LNCaP clone FGC (cell line): ENCODE data around the gene MARS1.
"Not testable (repeated sequence)": the region's sequence is repeated elsewhere in the genome, so short reads cannot be mapped to it uniquely, and the experiment has no call there.

Source experiments
- DNase-seq: peaks from one replicate; pipeline ENCODE4 v3.0.0-alpha.2; 2011; ENCODE audit warnings: low read depth
- H3K4me3 ChIP-seq: 2 replicates; pipeline ENCODE4 v1.5.1; 2011; ENCODE audit warnings: mild to moderate bottlenecking, low read depth, low read length, control low read depth
- CTCF ChIP-seq: IDR thresholded peaks from 2 replicates; pipeline ENCODE4 v1.5.1; 2012; ENCODE audit warnings: mild to moderate bottlenecking; ENCODE audit not compliant: control insufficient read depth, insufficient read depth; ENCODE audit errors: extremely low read depth

MARS1 gene

GRCh38 chr12:57491393-57492280 lies 3.8 kb downstream of the MARS1 start:
- DNase-seq, result no peak
- peak; percentile 26; the same call in 1 of the 2 replicates for TF ChIP-seq CTCF
- H3K4me3 ChIP-seq, result no peak overlapping the region

DNA sequence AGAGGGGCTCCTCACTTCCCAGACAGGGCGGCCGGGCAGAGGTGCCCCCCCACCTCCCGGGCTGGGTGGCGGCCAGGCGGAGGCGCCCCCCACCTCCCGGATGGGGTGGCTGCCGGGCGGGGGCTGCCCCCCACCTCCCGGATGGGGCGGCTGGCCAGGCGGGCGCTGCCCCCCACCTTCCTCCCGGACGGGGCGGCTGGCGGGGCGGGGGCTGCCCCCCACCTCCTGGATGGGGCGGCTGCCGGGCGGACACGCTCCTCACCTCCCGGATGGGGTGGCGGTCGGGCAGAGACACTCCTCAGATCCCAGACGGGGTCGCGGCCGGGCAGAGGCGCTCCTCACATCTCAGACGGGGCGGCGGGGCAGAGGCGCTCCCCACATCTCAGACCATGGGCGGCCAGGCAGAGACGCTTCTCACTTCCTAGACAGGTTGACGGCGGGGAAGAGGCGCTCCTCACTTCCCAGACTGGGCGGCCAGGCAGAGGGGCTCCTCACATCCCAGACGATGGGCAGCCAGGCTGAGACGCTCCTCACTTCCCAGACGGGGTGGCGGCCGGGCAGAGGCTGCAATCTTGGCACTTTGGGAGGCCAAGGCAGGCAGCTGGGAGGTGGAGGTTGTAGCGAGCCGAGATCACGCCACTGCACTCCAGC lies 7.3 kb downstream of the MARS1 start:
- not testable (repeated sequence) for H3K4me3 ChIP-seq, DNase-seq

DNA sequence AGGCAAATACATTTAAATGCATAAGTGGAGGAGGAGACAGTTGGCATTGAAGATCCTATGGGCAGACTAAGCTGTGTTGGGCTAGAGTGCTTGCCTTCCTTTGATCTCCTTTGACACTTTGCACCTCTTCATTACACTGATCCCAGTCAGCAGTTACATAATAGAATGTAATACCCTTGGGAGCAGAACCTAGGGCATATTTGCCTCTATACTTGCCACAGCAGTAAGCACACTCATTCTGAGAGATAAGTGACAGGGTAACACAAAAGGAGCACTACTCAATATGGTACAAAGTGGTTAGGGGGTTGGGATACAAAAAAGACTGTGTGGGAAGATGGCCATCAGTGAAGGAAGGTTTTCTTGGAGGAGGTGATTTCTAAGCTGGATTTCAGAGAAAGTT lies 9.0 kb downstream of the MARS1 start:
- no peak for TF ChIP-seq CTCF
- DNase-seq, result no peak
- no peak overlapping the region for H3K4me3 ChIP-seq

GRCh38 chr12:57497223-57498131 lies 9.6 kb downstream of the MARS1 start:
- H3K4me3 ChIP-seq, result no peak overlapping the region
- no peak for DNase-seq
- no peak for TF ChIP-seq CTCF

GRCh38 chr12:57498132-57498502 lies 10.2 kb downstream of the MARS1 start:
- TF ChIP-seq CTCF, result no peak
- no peak for DNase-seq
- no peak overlapping the region for H3K4me3 ChIP-seq

- no peak overlapping the region for H3K4me3 ChIP-seq
- DNase-seq, result no peak
- TF ChIP-seq CTCF, result no peak
These were observed 10.7 kb downstream of the MARS1 start for GRCh38 chr12:57498571-57498970.

DNA sequence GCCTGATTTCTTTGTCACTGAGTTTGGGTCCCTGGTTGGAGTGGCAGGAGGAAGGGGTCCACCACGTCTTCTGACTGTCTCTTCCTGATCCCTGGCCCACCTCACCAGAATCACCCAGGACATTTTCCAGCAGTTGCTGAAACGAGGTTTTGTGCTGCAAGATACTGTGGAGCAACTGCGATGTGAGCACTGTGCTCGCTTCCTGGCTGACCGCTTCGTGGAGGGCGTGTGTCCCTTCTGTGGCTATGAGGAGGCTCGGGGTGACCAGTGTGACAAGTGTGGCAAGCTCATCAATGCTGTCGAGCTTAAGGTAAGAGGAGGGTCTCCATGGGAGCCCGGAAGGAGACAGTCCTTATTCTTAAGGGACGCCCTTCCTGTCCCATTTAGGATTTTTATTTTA lies 12.3 kb downstream of the MARS1 start:
- no peak for TF ChIP-seq CTCF
- H3K4me3 ChIP-seq, result no peak overlapping the region
- DNase-seq, result no peak

DNA sequence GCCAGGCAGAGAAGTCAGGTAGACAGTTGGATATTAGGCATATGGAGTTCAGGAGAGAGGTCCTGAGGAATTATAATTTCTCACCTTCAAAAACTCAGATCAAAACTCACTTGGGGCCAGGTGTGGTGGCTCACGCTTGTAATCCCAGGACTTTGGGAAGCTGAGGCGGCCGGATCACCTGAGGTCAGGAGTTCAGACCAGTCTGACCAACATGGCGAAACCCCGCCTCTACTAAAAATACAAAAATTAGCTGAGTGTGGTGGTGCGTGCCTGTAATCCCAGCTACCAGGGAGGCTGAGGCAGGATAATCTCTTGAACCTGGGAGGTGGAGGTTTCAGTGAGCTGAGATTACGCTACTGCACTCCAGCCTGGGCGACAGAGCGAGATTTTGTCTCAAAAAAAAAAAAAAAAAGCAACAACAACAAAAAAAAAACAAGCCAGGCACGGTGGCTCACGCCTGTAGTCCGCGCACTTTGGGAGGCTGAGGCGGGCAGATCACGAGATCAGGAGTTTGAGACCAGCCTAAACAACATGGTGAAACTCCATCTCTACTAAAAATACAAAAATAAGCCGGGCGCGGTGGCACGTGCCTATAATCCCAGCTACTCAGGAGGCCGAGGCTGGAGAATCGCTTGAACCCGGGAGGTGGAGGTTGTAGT lies 14.6 kb downstream of the MARS1 start:
- DNase-seq, H3K4me3 ChIP-seq: not testable (repeated sequence)

GRCh38 chr12:57506541-57506940 lies 18.7 kb downstream of the MARS1 start:
- not testable (repeated sequence) for DNase-seq, H3K4me3 ChIP-seq

- not testable (repeated sequence) for H3K4me3 ChIP-seq, DNase-seq
These were observed 19.9 kb downstream of the MARS1 start for GRCh38 chr12:57507796-57508195.
